ENCODE measurements around the gene RAB27A. TPM values are rescaled to one million over a fixed set of nuclear protein-coding genes. Genes with fewer than 3 reads are reported as not detected.

Gene RAB27A
- total RNA-seq, 1 experiment from 2014 or later = 28.9 TPM

DNA sequence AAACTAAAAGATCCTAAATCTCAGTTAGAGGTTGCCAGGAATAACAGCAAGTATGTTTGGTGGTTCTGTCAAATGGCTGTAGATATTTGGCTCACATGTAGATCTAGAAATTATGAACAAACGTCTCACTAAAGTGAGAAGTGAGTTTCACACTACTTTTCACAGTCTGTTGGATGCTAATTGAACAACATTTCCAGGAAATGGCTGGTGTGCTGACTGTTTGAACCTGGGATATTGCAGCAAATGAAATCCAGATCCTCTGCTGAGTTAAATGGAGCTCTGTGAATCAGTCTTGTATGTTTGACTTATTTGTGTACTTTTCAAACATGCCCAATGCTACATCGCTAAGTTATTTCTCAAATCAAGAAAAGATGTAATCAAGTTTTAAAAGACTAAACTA is 71.6 kb downstream of the RAB27A start:
- BruUV-seq (replicated peaks) = no TSS peak
- no peak for DNase-seq
- TF ChIP-seq CTCF (IDR thresholded peaks at IDR 0.05; ENCODE audit: unreplicated experiment) = no peak
- Mint-ChIP-seq H3K36me3 (ENCODE audit: insufficient read depth, unreplicated experiment) (peaks cover 12% of the 10 kb centered on the region), H3K27ac (ENCODE audit: unreplicated experiment) (no peak overlapping the region), H3K27me3 (ENCODE audit: unreplicated experiment) (no peaks in the 10 kb centered on the region), H3K9me3 (ENCODE audit: low read depth, unreplicated experiment) (no peaks in the 10 kb centered on the region), H3K4me1 (ENCODE audit: low read depth, unreplicated experiment) (peaks cover 25% of the 10 kb centered on the region), H3K4me3 (ENCODE audit: low read depth, unreplicated experiment) (no peak overlapping the region)
- intact Hi-C loops (cut with micrococcal nuclease; ENCODE audit: unreplicated experiment) = no loop called here
- CTCF ChIA-PET = interaction anchor here (1.0 to 3.6 kb wide), 5 partner anchors 101 to 221 kb away, joined by 5 to 16 read pairs (median 8); partner anchors contain the start of genes CCPG1, PIERCE2, PIGB and PIGBOS1

GRCh38 chr15:55204464-55204863 is 85.1 kb downstream of the RAB27A start:
- no peaks in the 10 kb centered on the region for H3K9me3 Mint-ChIP-seq (ENCODE audit: low read depth, unreplicated experiment)
- DNase-seq = no peak
- H3K36me3 Mint-ChIP-seq (ENCODE audit: insufficient read depth, unreplicated experiment) = no peaks in the 10 kb centered on the region
- no TSS peak for BruUV-seq (replicated peaks)
- no peaks in the 10 kb centered on the region for H3K27me3 Mint-ChIP-seq (ENCODE audit: unreplicated experiment)
- intact Hi-C loops (cut with micrococcal nuclease; ENCODE audit: unreplicated experiment) = no loop called here
- TF ChIP-seq CTCF (IDR thresholded peaks at IDR 0.05; ENCODE audit: unreplicated experiment) = no peak
- H3K27ac Mint-ChIP-seq (ENCODE audit: unreplicated experiment) = no peak overlapping the region
- CTCF ChIA-PET = no interaction called here
- no peaks in the 10 kb centered on the region for H3K4me1 Mint-ChIP-seq (ENCODE audit: low read depth, unreplicated experiment)
- no peak overlapping the region for H3K4me3 Mint-ChIP-seq (ENCODE audit: low read depth, unreplicated experiment)

DNA sequence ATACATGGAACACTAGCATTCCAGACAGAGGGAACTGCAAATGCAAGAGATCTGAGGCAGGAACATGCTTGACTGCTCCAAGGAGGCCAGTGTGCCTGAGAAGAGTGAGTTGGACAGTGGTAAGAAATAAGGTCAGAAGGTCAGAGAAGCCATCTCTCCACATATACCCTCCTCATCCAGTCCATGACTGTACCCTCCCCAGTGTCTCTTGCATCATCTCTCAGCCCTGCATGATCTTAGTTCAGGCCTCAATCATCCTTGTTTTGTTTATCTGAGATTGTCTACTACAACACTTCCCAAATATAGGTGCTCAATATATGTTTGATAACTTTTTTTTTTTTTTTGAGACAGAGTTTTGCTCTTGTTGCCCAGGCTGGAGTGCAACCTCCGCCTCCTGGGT is 87.4 kb downstream of the RAB27A start:
- intact Hi-C loops (cut with micrococcal nuclease; ENCODE audit: unreplicated experiment) = no loop called here
- BruUV-seq (replicated peaks) = no TSS peak
- Mint-ChIP-seq H3K27me3 (ENCODE audit: unreplicated experiment) (no peaks in the 10 kb centered on the region), H3K4me3 (ENCODE audit: low read depth, unreplicated experiment) (no peak overlapping the region), H3K4me1 (ENCODE audit: low read depth, unreplicated experiment) (no peaks in the 10 kb centered on the region), H3K9me3 (ENCODE audit: low read depth, unreplicated experiment) (peaks cover 5% of the 10 kb centered on the region), H3K36me3 (ENCODE audit: insufficient read depth, unreplicated experiment) (no peaks in the 10 kb centered on the region), H3K27ac (ENCODE audit: unreplicated experiment) (no peak overlapping the region)
- CTCF ChIA-PET = interaction anchor here (0.7 kb wide), 1 partner anchor 169 kb away, joined by 3 read pairs; no protein-coding TSS in a partner anchor
- TF ChIP-seq CTCF (IDR thresholded peaks at IDR 0.05; ENCODE audit: unreplicated experiment) = no peak
- DNase-seq = no peak

GRCh38 chr15:55198706-55199105 is 90.9 kb downstream of the RAB27A start:
- no peak overlapping the region for H3K27ac Mint-ChIP-seq (ENCODE audit: unreplicated experiment)
- TF ChIP-seq CTCF (IDR thresholded peaks at IDR 0.05; ENCODE audit: unreplicated experiment) = no peak
- H3K4me3 Mint-ChIP-seq (ENCODE audit: low read depth, unreplicated experiment) = no peak overlapping the region
- H3K4me1 Mint-ChIP-seq (ENCODE audit: low read depth, unreplicated experiment) = no peaks in the 10 kb centered on the region
- BruUV-seq (replicated peaks) = no TSS peak
- no peak for DNase-seq
- CTCF ChIA-PET = no interaction called here
- no peaks in the 10 kb centered on the region for H3K36me3 Mint-ChIP-seq (ENCODE audit: insufficient read depth, unreplicated experiment)
- intact Hi-C loops (cut with micrococcal nuclease; ENCODE audit: unreplicated experiment) = loop anchor here (5.0 kb wide), 1 partner anchor 209 kb away; the partner anchor contains the start of genes CCPG1 and PIERCE2
- no peaks in the 10 kb centered on the region for H3K27me3 Mint-ChIP-seq (ENCODE audit: unreplicated experiment)
- peaks cover 5% of the 10 kb centered on the region for H3K9me3 Mint-ChIP-seq (ENCODE audit: low read depth, unreplicated experiment)
